Neuronal stem cell (in vitro differentiated cells): ENCODE data around the gene SFT2D1.

Experiments used
- DNase-seq: peaks from one replicate; pipeline ENCODE4 v3.0.0-alpha.2; 2013; ENCODE audit warnings: low spot score
- H2AFZ ChIP-seq: one replicate; pipeline ENCODE4 v1.6.1; 2013; ENCODE audit warnings: mild to moderate bottlenecking, low read length, inconsistent platforms
- H2AK5ac ChIP-seq: 2 replicates; pipeline ENCODE4 v1.6.1; 2013; ENCODE audit warnings: low read depth, mild to moderate bottlenecking, inconsistent platforms, low read length, moderate library complexity, mixed read lengths
- H2BK120ac ChIP-seq: 2 replicates; pipeline ENCODE4 v1.6.1; 2013; ENCODE audit warnings: low read depth, mild to moderate bottlenecking, inconsistent platforms, low read length, moderate library complexity, mixed read lengths
- H2BK12ac ChIP-seq: one replicate; pipeline ENCODE4 v1.6.1; 2013; ENCODE audit warnings: low read length, inconsistent platforms
- H2BK15ac ChIP-seq: 2 replicates; pipeline ENCODE4 v1.6.1; 2013; ENCODE audit warnings: mild to moderate bottlenecking, low read length, inconsistent platforms, mixed read lengths
- H2BK5ac ChIP-seq: one replicate; pipeline ENCODE4 v1.6.1; 2013; ENCODE audit warnings: inconsistent platforms, mild to moderate bottlenecking, low read length, moderate library complexity
- H3K14ac ChIP-seq: one replicate; pipeline ENCODE4 v1.6.1; 2013; ENCODE audit warnings: low read length, inconsistent platforms
- H3K18ac ChIP-seq: 2 replicates; pipeline ENCODE4 v1.6.1; 2013; ENCODE audit warnings: low read length, inconsistent platforms
- H3K23ac ChIP-seq: 2 replicates; pipeline ENCODE4 v1.6.1; 2013; ENCODE audit warnings: low read depth, mild to moderate bottlenecking, mixed read lengths, low read length, inconsistent platforms; ENCODE audit not compliant: poor library complexity
- H3K27ac ChIP-seq: replicated peaks from 3 replicates; pipeline ENCODE4 v1.5.1; 2013; ENCODE audit warnings: low read length, inconsistent platforms
- H3K27me3 ChIP-seq, 3 experiments: 2 replicates each; pipeline ENCODE4 v1.6.1; 2013; ENCODE audit warnings: low read length in 3 of 3, mild to moderate bottlenecking in 2 of 3, inconsistent platforms in 1 of 3, low read depth in 1 of 3, mixed read lengths in 1 of 3, moderate library complexity in 1 of 3; ENCODE audit not compliant: control insufficient read depth in 3 of 3, insufficient read depth in 3 of 3
- H3K36me3 ChIP-seq, 2 donors: replicated peaks in 1 of 2; 2 replicates each; pipeline ENCODE4 v1.6.1; 2013; ENCODE audit warnings: low read length in 2 of 2; ENCODE audit not compliant: control insufficient read depth in 2 of 2, insufficient read depth in 2 of 2
- H3K4ac ChIP-seq: 2 replicates; pipeline ENCODE4 v1.6.1; 2013; ENCODE audit warnings: inconsistent platforms, mild to moderate bottlenecking, low read length, moderate library complexity
- H3K4me1 ChIP-seq, 2 donors: 1 replicate in 1 of 2; 2 replicates in 1 of 2; pipeline ENCODE4 v1.6.1; 2013; ENCODE audit warnings: low read length in 2 of 2, low read depth in 1 of 2; ENCODE audit not compliant: control insufficient read depth in 2 of 2, insufficient read depth in 1 of 2
- H3K4me2 ChIP-seq: one replicate; pipeline ENCODE4 v1.6.1; 2013; ENCODE audit warnings: mild to moderate bottlenecking, low read length, inconsistent platforms; ENCODE audit not compliant: insufficient read depth, poor library complexity, severe bottlenecking
- H3K4me3 ChIP-seq, 2 donors: 2 replicates each; pipeline ENCODE4 v1.5.1; 2013; ENCODE audit warnings: low read length in 2 of 2, mild to moderate bottlenecking in 2 of 2, inconsistent platforms in 1 of 2, moderate library complexity in 1 of 2
- H3K79me1 ChIP-seq: one replicate; pipeline ENCODE4 v1.6.1; 2013; ENCODE audit warnings: low read depth, mild to moderate bottlenecking, inconsistent platforms, low read length, moderate library complexity
- H3K9ac ChIP-seq: one replicate; pipeline ENCODE4 v1.6.1; 2013; ENCODE audit warnings: mild to moderate bottlenecking, low read depth, low read length, inconsistent platforms; ENCODE audit not compliant: poor library complexity
- H3K9me3 ChIP-seq, 2 donors: replicated peaks in 1 of 2; 2 replicates each; pipeline versions ENCODE3 to v1.6.1; 2013; ENCODE audit warnings: low read length in 2 of 2, mild to moderate bottlenecking in 2 of 2, inconsistent platforms in 1 of 2, low read depth in 1 of 2, mixed read lengths in 1 of 2, moderate library complexity in 1 of 2; ENCODE audit not compliant: control insufficient read depth in 2 of 2, insufficient read depth in 1 of 2
- H4K8ac ChIP-seq: one replicate; pipeline ENCODE4 v1.6.1; 2013; ENCODE audit warnings: low read depth, mild to moderate bottlenecking, inconsistent platforms, low read length, moderate library complexity
- H4K91ac ChIP-seq: one replicate; pipeline ENCODE4 v1.6.1; 2013; ENCODE audit warnings: low read length, low read depth, mild to moderate bottlenecking, inconsistent platforms; ENCODE audit not compliant: poor library complexity
- WGBS, 2 donors: extraction: QIAGEN DNeasy Blood & Tissue Kit; methylation state at CpG; one replicate each; pipeline ENCODE4 v1.1.7; 2013; ENCODE audit warnings: missing lambda C conversion rate in 2 of 2, mixed read lengths in 1 of 2; ENCODE audit not compliant: insufficient read length in 2 of 2, insufficient replicate concordance in 1 of 2; ENCODE audit errors: extremely low coverage in 2 of 2; 5-methylcytosine and 5-hydroxymethylcytosine counted together

SFT2D1 gene

GRCh38 chr6:166379103-166379586 lies 36.8 kb upstream of the SFT2D1 start:
- Histone ChIP-seq H3K14ac (no peak overlapping the region), H4K8ac (no peak overlapping the region), H2AK5ac (no peak overlapping the region), H3K27ac (no peak overlapping the region), H2BK15ac (no peak overlapping the region), H2BK5ac (no peak overlapping the region), H3K79me1 (peaks cover 6% of the 10 kb centered on the region), H2AFZ (no peak overlapping the region), H3K23ac (no peak overlapping the region), H3K9ac (no peak overlapping the region), H3K4me2 (no peak overlapping the region), H3K36me3 (no peaks in the 10 kb centered on the region), H3K9me3 (no peaks in the 10 kb centered on the region), H3K18ac (no peak overlapping the region), H3K4ac (no peak overlapping the region), H4K91ac (no peak overlapping the region), H3K4me1 (peaks cover 0 to 2% of the 10 kb centered on the region in 2 donors), H3K4me3 (no peak overlapping the region), H2BK12ac (no peak overlapping the region), H2BK120ac (no peak overlapping the region), H3K27me3 (peaks cover 0 to 2% (median 0%) of the 10 kb centered on the region in 3 experiments)
- no peak for DNase-seq
- no CpG with 5 or more reads among the region's 1 CpG for WGBS, 2 donors

- no peaks in the 10 kb centered on the region for H3K9me3 ChIP-seq
- peaks cover 0 to 2% of the 10 kb centered on the region in 2 donors for H3K4me1 ChIP-seq
- H2BK120ac ChIP-seq, result no peak overlapping the region
- H3K36me3 ChIP-seq, result no peaks in the 10 kb centered on the region
- H2BK5ac ChIP-seq, result no peak overlapping the region
- no peak overlapping the region for H3K4me2 ChIP-seq
- H2BK12ac ChIP-seq, result no peak overlapping the region
- H3K79me1 ChIP-seq, result peaks cover 6% of the 10 kb centered on the region
- H3K4ac ChIP-seq, result no peak overlapping the region
- no peak overlapping the region for H3K27ac ChIP-seq
- H2BK15ac ChIP-seq, result no peak overlapping the region
- no peak overlapping the region for H3K14ac ChIP-seq
- H2AFZ ChIP-seq, result no peak overlapping the region
- no peak overlapping the region for H3K9ac ChIP-seq
- H4K91ac ChIP-seq, result no peak overlapping the region
- H2AK5ac ChIP-seq, result no peak overlapping the region
- H4K8ac ChIP-seq, result no peak overlapping the region
- no peak for DNase-seq
- H3K23ac ChIP-seq, result no peak overlapping the region
- WGBS, 2 donors, result no CpG with 5 or more reads among the region's 2 CpGs
- H3K27me3 ChIP-seq, result peaks cover 0 to 2% (median 0%) of the 10 kb centered on the region in 3 experiments
- no peak overlapping the region for H3K18ac ChIP-seq
- H3K4me3 ChIP-seq, result no peak overlapping the region
Measured at GRCh38 chr6:166377721-166378120, 35.4 kb upstream of the SFT2D1 start.

DNA sequence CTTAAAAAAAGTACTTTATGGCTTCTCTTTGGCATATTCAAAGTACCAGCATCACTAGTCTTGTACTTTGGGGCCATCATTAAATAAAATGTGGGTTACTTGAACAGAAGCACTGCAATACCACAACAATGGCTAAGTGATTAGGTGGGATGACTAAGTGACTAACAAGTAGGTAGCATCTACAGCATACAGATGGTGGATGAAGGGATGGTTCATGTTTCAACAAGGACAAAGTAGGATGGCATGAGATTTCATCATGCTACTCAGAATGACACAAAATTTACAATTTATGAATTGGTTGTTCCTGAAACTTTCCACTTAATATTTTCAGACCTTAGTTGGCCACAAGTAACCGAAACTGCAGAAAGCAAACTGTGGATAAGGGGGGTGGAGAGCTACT lies 32.7 kb upstream of the SFT2D1 start:
- Histone ChIP-seq H2AFZ (no peak overlapping the region), H3K18ac (no peak overlapping the region), H3K9ac (no peak overlapping the region), H2BK12ac (no peak overlapping the region), H3K79me1 (peaks cover 2% of the 10 kb centered on the region), H3K4me2 (no peak overlapping the region), H2BK15ac (no peak overlapping the region), H2BK5ac (no peak overlapping the region), H3K23ac (no peak overlapping the region), H4K91ac (no peak overlapping the region), H3K9me3 (no peaks in the 10 kb centered on the region), H3K4me3 (no peak overlapping the region), H4K8ac (no peak overlapping the region), H2BK120ac (no peak overlapping the region), H3K4ac (no peak overlapping the region), H3K36me3 (no peaks in the 10 kb centered on the region), H2AK5ac (no peak overlapping the region), H3K27ac (no peak overlapping the region), H3K27me3 (no peaks in the 10 kb centered on the region), H3K4me1 (peaks cover 0 to under 1% of the 10 kb centered on the region in 2 donors), H3K14ac (no peak overlapping the region)
- WGBS, 2 donors, result no CpG with 5 or more reads among the region's 1 CpG
- DNase-seq, result no peak

- WGBS, 2 donors, result no CpG with 5 or more reads among the region's 3 CpGs
- Histone ChIP-seq H2BK5ac (no peak overlapping the region), H3K14ac (no peak overlapping the region), H2BK120ac (no peak overlapping the region), H3K9me3 (no peaks in the 10 kb centered on the region), H2BK12ac (no peak overlapping the region), H3K4me2 (no peak overlapping the region), H2AK5ac (no peak overlapping the region), H3K27me3 (no peaks in the 10 kb centered on the region), H3K4me1 (peaks cover 2 to 13% of the 10 kb centered on the region in 2 donors), H3K18ac (no peak overlapping the region), H3K4me3 (no peak overlapping the region), H3K9ac (no peak overlapping the region), H2BK15ac (no peak overlapping the region), H3K79me1 (no peaks in the 10 kb centered on the region), H4K8ac (no peak overlapping the region), H2AFZ (no peak overlapping the region), H4K91ac (no peak overlapping the region), H3K36me3 (no peaks in the 10 kb centered on the region), H3K4ac (no peak overlapping the region), H3K27ac (no peak overlapping the region), H3K23ac (no peak overlapping the region)
- DNase-seq, result no peak
Measured at GRCh38 chr6:166370489-166370888, 28.1 kb upstream of the SFT2D1 start.
